VCaP (cell line): Measurements from ENCODE around the gene SLC9A1.

Experiments
- H3K27ac ChIP-seq: fragments of 450-650 bp; 2 replicates; pipeline ENCODE4 v1.5.1; 2017
- CTCF ChIP-seq: fragments of 450-650 bp; conservative IDR thresholded peaks from 2 replicates; pipeline ENCODE4 v1.5.1; 2017; ENCODE audit warnings: mild to moderate bottlenecking, moderate library complexity

SLC9A1 gene

GRCh38 chr1:27137544-27138075 is 17.3 kb downstream of the SLC9A1 start:
- no peak overlapping the region for H3K27ac ChIP-seq

GRCh38 chr1:27136998-27137542 is 17.9 kb downstream of the SLC9A1 start:
- TF ChIP-seq CTCF = no peak
- no peak overlapping the region for H3K27ac ChIP-seq

More at GRCh38 chr1:27137544-27138075, 17.3 kb downstream of the SLC9A1 start:
- no peak for TF ChIP-seq CTCF

- H3K27ac ChIP-seq = no peak overlapping the region
- TF ChIP-seq CTCF = no peak
Observed at GRCh38 chr1:27136236-27136551, 18.7 kb downstream of the SLC9A1 start.

- 0 out of 2 replicates have a peak, but pooled peaks have one; percentile 9 for TF ChIP-seq CTCF
Observed at GRCh38 chr1:27135541-27136235, 19.2 kb downstream of the SLC9A1 start.

GRCh38 chr1:27133991-27134390 is 20.9 kb downstream of the SLC9A1 start:
- H3K27ac ChIP-seq = no peak overlapping the region

More at GRCh38 chr1:27135541-27136235, 19.2 kb downstream of the SLC9A1 start:
- H3K27ac ChIP-seq = no peak overlapping the region

GRCh38 chr1:27133158-27133557 is 21.8 kb downstream of the SLC9A1 start:
- TF ChIP-seq CTCF = no peak
- H3K27ac ChIP-seq = no peak overlapping the region

More at GRCh38 chr1:27133991-27134390, 20.9 kb downstream of the SLC9A1 start:
- TF ChIP-seq CTCF = no peak

- no peak overlapping the region for H3K27ac ChIP-seq
- TF ChIP-seq CTCF = no peak
Observed at GRCh38 chr1:27132624-27133023, 22.3 kb downstream of the SLC9A1 start.
